Measurements from ENCODE around the gene PRMT2. TPM values are rescaled to one million over a fixed set of nuclear protein-coding genes. Genes with fewer than 3 reads are reported as not detected.

The PRMT2 gene
- total RNA-seq, 1 experiment from 2014 or later: 53.7 TPM

DNA sequence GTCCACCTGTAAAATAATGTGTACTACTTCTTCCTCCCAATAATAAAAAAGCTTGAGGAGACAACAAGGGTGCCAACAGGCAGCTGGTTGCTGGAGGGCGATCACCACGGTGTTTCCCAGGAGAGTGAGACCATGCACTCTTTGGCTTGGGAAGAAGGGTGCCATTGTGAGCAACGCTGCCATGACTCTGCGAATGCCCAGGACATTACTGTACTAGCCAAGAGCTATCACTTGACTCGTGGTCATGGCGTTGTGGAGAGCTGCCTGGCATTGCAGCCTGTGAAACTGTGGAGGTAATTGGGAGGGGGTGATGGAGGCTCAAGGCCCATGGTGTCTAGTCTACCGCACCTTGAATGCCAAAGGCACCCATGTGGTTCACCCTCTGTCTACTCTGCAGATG, 14.6 kb upstream of the PRMT2 start (continued):
- TF ChIP-seq, protein P1, sequence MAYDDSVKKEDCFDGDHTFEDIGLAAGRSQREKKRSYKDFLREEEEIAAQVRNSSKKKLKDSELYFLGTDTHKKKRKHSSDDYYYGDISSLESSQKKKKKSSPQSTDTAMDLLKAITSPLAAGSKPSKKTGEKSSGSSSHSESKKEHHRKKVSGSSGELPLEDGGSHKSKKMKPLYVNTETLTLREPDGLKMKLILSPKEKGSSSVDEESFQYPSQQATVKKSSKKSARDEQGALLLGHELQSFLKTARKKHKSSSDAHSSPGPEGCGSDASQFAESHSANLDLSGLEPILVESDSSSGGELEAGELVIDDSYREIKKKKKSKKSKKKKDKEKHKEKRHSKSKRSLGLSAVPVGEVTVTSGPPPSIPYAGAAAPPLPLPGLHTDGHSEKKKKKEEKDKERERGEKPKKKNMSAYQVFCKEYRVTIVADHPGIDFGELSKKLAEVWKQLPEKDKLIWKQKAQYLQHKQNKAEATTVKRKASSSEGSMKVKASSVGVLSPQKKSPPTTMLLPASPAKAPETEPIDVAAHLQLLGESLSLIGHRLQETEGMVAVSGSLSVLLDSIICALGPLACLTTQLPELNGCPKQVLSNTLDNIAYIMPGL (CRISPR knock-in tag; IDR thresholded peaks at IDR 0.05): no peak
- no peak for TF ChIP-seq TEAD1 (CRISPR knock-in tag; IDR thresholded peaks at IDR 0.05)
- TF ChIP-seq, protein P2, sequence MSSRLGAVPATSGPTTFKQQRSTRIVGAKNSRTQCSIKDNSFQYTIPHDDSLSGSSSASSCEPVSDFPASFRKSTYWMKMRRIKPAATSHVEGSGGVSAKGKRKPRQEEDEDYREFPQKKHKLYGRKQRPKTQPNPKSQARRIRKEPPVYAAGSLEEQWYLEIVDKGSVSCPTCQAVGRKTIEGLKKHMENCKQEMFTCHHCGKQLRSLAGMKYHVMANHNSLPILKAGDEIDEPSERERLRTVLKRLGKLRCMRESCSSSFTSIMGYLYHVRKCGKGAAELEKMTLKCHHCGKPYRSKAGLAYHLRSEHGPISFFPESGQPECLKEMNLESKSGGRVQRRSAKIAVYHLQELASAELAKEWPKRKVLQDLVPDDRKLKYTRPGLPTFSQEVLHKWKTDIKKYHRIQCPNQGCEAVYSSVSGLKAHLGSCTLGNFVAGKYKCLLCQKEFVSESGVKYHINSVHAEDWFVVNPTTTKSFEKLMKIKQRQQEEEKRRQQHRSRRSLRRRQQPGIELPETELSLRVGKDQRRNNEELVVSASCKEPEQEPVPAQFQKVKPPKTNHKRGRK (CRISPR knock-in tag; IDR thresholded peaks at IDR 0.05; ENCODE audit: borderline replicate concordance): no peak
- TF ChIP-seq, protein P3, sequence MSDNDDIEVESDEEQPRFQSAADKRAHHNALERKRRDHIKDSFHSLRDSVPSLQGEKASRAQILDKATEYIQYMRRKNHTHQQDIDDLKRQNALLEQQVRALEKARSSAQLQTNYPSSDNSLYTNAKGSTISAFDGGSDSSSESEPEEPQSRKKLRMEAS (CRISPR knock-in tag; IDR thresholded peaks at IDR 0.05): no peak
- no peak for TF ChIP-seq KAT7 (CRISPR knock-in tag; IDR thresholded peaks at IDR 0.05; ENCODE audit: borderline replicate concordance)
- TF ChIP-seq, protein P4, sequence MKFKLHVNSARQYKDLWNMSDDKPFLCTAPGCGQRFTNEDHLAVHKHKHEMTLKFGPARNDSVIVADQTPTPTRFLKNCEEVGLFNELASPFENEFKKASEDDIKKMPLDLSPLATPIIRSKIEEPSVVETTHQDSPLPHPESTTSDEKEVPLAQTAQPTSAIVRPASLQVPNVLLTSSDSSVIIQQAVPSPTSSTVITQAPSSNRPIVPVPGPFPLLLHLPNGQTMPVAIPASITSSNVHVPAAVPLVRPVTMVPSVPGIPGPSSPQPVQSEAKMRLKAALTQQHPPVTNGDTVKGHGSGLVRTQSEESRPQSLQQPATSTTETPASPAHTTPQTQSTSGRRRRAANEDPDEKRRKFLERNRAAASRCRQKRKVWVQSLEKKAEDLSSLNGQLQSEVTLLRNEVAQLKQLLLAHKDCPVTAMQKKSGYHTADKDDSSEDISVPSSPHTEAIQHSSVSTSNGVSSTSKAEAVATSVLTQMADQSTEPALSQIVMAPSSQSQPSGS (CRISPR knock-in tag; IDR thresholded peaks at IDR 0.05; ENCODE audit: borderline replicate concordance, low read depth): no peak

DNA sequence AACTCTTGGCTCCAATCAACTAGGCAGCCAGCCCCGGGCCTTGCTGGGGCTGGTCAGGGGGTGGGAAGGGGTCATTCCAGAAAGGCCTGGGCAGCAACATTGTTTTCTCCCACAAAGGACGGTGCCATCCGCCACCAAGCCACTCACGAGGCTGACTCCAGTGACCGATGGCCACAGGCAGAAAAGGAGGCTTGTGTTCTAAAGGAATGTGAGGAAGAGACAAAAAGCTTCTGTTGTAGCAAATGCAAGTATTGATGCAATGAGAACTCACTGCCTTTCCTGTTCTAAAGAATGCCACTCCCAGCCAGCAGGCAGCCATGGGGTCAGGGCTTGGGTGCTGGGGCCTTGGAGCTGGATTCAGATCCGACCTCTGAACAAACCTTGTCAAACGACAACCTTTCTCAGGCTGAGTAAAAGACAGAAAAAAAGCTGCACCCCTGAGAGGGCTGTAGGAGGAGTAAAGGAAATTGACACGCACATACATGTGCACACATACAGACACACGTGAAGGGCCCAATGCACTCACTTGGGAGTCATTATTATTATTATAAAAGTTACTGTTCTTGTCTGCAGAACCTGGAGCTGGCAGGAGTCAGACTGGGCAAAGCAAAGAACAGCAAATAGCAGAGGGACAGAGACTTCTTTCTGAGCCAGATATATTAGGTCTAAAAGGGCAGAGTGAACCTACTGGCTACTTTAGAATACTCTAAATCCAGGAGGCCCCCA, 13.9 kb upstream of the PRMT2 start:
- H3K27me3 Mint-ChIP-seq (ENCODE audit: low read depth): no peaks in the 10 kb centered on the region; the same call in none of the 2 replicates
- DNase-seq (ENCODE audit: low spot score) (no peak), ATAC-seq (no peak)
- H3K4me1 Mint-ChIP-seq: peaks cover 19% of the 10 kb centered on the region
- peaks cover 16% of the 10 kb centered on the region for H3K36me3 Mint-ChIP-seq
- H3K4me3 Mint-ChIP-seq: no peak overlapping the region
- POLR2A ChIA-PET: interaction anchor here (0.6 kb wide), 2 partner anchors 14 to 54 kb away, joined by 3 to 4 read pairs; partner anchors contain the start of gene PRMT2
- no peak overlapping the region for H3K27ac Mint-ChIP-seq
- CTCF ChIA-PET: interaction anchor here (0.9 to 1.4 kb wide), 2 partner anchors 13 to 198 kb away, joined by 3 to 5 read pairs; no protein-coding TSS in a partner anchor
- peaks cover 23% of the 10 kb centered on the region for H3K9me3 Mint-ChIP-seq
- no peak for TF ChIP-seq GTF2I (CRISPR knock-in tag; conservative IDR thresholded peaks at IDR 0.05)
- TF ChIP-seq, protein P5, sequence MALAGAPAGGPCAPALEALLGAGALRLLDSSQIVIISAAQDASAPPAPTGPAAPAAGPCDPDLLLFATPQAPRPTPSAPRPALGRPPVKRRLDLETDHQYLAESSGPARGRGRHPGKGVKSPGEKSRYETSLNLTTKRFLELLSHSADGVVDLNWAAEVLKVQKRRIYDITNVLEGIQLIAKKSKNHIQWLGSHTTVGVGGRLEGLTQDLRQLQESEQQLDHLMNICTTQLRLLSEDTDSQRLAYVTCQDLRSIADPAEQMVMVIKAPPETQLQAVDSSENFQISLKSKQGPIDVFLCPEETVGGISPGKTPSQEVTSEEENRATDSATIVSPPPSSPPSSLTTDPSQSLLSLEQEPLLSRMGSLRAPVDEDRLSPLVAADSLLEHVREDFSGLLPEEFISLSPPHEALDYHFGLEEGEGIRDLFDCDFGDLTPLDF (CRISPR knock-in tag; IDR thresholded peaks at IDR 0.05): no peak
- TF ChIP-seq TEAD1 (CRISPR knock-in tag; IDR thresholded peaks at IDR 0.05): no peak
- TF ChIP-seq CBFB (CRISPR knock-in tag; IDR thresholded peaks at IDR 0.05; ENCODE audit: low read depth): no peak
- TF ChIP-seq CREM (CRISPR knock-in tag; IDR thresholded peaks at IDR 0.05): no peak
- TF ChIP-seq ZNF416 (CRISPR knock-in tag; IDR thresholded peaks at IDR 0.05): no peak
- TF ChIP-seq, protein P6, sequence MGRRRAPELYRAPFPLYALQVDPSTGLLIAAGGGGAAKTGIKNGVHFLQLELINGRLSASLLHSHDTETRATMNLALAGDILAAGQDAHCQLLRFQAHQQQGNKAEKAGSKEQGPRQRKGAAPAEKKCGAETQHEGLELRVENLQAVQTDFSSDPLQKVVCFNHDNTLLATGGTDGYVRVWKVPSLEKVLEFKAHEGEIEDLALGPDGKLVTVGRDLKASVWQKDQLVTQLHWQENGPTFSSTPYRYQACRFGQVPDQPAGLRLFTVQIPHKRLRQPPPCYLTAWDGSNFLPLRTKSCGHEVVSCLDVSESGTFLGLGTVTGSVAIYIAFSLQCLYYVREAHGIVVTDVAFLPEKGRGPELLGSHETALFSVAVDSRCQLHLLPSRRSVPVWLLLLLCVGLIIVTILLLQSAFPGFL (CRISPR knock-in tag; IDR thresholded peaks at IDR 0.05; ENCODE audit: borderline replicate concordance): no peak
- TF ChIP-seq GRHL2 (CRISPR knock-in tag; IDR thresholded peaks at IDR 0.05; ENCODE audit: insufficient replicate concordance, severe bottlenecking): no peak
- TF ChIP-seq, protein P7, sequence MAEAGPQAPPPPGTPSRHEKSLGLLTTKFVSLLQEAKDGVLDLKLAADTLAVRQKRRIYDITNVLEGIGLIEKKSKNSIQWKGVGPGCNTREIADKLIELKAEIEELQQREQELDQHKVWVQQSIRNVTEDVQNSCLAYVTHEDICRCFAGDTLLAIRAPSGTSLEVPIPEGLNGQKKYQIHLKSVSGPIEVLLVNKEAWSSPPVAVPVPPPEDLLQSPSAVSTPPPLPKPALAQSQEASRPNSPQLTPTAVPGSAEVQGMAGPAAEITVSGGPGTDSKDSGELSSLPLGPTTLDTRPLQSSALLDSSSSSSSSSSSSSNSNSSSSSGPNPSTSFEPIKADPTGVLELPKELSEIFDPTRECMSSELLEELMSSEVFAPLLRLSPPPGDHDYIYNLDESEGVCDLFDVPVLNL (CRISPR knock-in tag; IDR thresholded peaks at IDR 0.05; ENCODE audit: borderline replicate concordance, low read depth): no peak
- TF ChIP-seq, protein P8, sequence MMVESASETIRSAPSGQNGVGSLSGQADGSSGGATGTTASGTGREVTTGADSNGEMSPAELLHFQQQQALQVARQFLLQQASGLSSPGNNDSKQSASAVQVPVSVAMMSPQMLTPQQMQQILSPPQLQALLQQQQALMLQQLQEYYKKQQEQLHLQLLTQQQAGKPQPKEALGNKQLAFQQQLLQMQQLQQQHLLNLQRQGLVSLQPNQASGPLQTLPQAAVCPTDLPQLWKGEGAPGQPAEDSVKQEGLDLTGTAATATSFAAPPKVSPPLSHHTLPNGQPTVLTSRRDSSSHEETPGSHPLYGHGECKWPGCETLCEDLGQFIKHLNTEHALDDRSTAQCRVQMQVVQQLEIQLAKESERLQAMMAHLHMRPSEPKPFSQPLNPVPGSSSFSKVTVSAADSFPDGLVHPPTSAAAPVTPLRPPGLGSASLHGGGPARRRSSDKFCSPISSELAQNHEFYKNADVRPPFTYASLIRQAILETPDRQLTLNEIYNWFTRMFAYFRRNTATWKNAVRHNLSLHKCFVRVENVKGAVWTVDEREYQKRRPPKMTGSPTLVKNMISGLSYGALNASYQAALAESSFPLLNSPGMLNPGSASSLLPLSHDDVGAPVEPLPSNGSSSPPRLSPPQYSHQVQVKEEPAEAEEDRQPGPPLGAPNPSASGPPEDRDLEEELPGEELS (CRISPR knock-in tag; IDR thresholded peaks at IDR 0.05): no peak
- TF ChIP-seq, protein P9, sequence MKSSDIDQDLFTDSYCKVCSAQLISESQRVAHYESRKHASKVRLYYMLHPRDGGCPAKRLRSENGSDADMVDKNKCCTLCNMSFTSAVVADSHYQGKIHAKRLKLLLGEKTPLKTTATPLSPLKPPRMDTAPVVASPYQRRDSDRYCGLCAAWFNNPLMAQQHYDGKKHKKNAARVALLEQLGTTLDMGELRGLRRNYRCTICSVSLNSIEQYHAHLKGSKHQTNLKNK (CRISPR knock-in tag; IDR thresholded peaks at IDR 0.05): no peak
- no peak for TF ChIP-seq ATF1 (CRISPR knock-in tag; IDR thresholded peaks at IDR 0.05)
- no peak for TF ChIP-seq TP53 (CRISPR knock-in tag; IDR thresholded peaks at IDR 0.05)
- TF ChIP-seq NFYB (CRISPR knock-in tag; conservative IDR thresholded peaks at IDR 0.05; ENCODE audit: low read depth): no peak
